Skeletal muscle tissue (tissue), 4 donors: Measurements from ENCODE around the gene TMEM260. TPM values are rescaled to one million over a fixed set of nuclear protein-coding genes. Genes with fewer than 3 reads are reported as not detected.

Source experiments
- H3K27ac ChIP-seq: one replicate; pipeline ENCODE4 v1.7.0; 2013; ENCODE audit warnings: mild to moderate bottlenecking, low read depth, low read length, inconsistent platforms
- H3K27me3 ChIP-seq, 3 donors: one replicate each; pipeline ENCODE4 v1.7.0; 2013; ENCODE audit warnings: low read length in 3 of 3; ENCODE audit not compliant: control insufficient read depth in 3 of 3, insufficient read depth in 3 of 3
- H3K36me3 ChIP-seq, 3 donors: one replicate each; pipeline ENCODE4 v1.7.0; 2013; ENCODE audit warnings: low read length in 3 of 3; ENCODE audit not compliant: control insufficient read depth in 3 of 3, insufficient read depth in 3 of 3
- H3K4me1 ChIP-seq, 3 donors: one replicate each; pipeline ENCODE4 v1.7.0; 2013; ENCODE audit warnings: low read length in 3 of 3, mild to moderate bottlenecking in 3 of 3; ENCODE audit not compliant: control insufficient read depth in 3 of 3, insufficient read depth in 3 of 3
- H3K4me3 ChIP-seq, 3 donors: one replicate each; pipeline ENCODE4 v1.7.0; 2013; ENCODE audit warnings: low read length in 3 of 3
- H3K9ac ChIP-seq, 3 donors: one replicate each; pipeline ENCODE4 v1.7.0; 2013; ENCODE audit warnings: low read length in 3 of 3, mild to moderate bottlenecking in 3 of 3, moderate library complexity in 2 of 3, low read depth in 1 of 3
- H3K9me3 ChIP-seq, 3 donors: one replicate each; pipeline ENCODE4 v1.7.0; 2013; ENCODE audit warnings: low read length in 3 of 3; ENCODE audit not compliant: control insufficient read depth in 3 of 3
- total RNA-seq: library from RNA; depleted of rRNA; stranded (reverse); fragments of >200 nt; gene quantifications from one replicate; pipeline ENCODE4 v1.2.3, GENCODE V29; 2014
- donor health status: Osteomylitis.

Gene TMEM260
- total RNA-seq, 1 donor from 2014 or later = 13.0 TPM

DNA sequence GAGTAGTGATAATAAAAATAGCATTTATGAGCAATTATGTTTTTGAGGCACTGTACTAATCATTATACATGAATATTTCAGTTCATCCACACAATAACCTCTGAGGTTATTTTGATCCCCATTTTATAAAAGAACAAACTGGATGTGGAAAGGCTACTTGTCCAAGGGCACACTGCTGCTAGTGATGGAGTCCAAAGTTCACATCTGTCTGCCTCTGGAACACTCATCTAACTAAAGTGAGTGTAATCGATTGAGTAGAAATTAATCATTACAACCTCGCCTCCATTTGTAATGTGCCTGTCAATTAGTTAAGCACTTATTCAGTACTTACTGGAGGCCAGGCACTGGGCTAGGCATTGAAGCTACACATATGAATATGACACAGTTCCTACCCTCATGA, 55.4 kb downstream of the TMEM260 start:
- Histone ChIP-seq H3K36me3 (peaks cover 32 to 60% (median 41%) of the 10 kb centered on the region in 3 donors), H3K27ac (no peak overlapping the region)

DNA sequence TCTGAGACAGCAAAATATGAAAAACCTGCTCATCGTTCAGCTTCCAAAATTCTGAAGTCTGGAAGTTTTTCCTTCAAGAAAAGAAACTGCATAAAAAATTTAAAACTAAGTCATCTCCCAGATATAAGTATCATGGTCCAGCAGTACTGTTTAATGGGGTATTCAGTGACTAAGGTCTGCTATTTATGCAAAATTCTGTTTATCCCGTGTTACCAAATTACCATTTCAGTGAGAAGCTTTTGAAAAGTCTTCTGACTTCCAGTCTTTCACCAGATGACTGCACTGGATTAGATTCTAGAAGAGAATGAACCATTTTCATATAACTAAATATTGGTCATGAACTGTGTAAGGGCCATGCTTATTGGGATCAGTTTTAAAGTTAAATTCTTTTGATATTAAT, 67.9 kb downstream of the TMEM260 start:
- Histone ChIP-seq H3K36me3 (peaks cover 0 to 10% (median 0%) of the 10 kb centered on the region in 3 donors), H3K9ac (no peak overlapping the region), H3K27me3 (no peaks in the 10 kb centered on the region), H3K4me1 (no peaks in the 10 kb centered on the region), H3K9me3 (no peaks in the 10 kb centered on the region), H3K27ac (no peak overlapping the region), H3K4me3 (no peak overlapping the region)

More for the DNA sequence above, 55.4 kb downstream of the TMEM260 start:
- H3K4me1 ChIP-seq = no peaks in the 10 kb centered on the region
- peaks cover 0 to 4% (median 1%) of the 10 kb centered on the region in 3 donors for H3K9me3 ChIP-seq
- H3K4me3 ChIP-seq = no peak overlapping the region
- no peaks in the 10 kb centered on the region for H3K27me3 ChIP-seq
- no peak overlapping the region for H3K9ac ChIP-seq

GRCh38 chr14:56648508-56649301, 69.1 kb downstream of the TMEM260 start:
- Histone ChIP-seq H3K9me3 (no peaks in the 10 kb centered on the region), H3K9ac (no peak overlapping the region), H3K4me3 (no peak overlapping the region), H3K27me3 (no peaks in the 10 kb centered on the region), H3K36me3 (peaks cover 0 to 10% (median 0%) of the 10 kb centered on the region in 3 donors), H3K4me1 (no peaks in the 10 kb centered on the region), H3K27ac (no peak overlapping the region)

DNA sequence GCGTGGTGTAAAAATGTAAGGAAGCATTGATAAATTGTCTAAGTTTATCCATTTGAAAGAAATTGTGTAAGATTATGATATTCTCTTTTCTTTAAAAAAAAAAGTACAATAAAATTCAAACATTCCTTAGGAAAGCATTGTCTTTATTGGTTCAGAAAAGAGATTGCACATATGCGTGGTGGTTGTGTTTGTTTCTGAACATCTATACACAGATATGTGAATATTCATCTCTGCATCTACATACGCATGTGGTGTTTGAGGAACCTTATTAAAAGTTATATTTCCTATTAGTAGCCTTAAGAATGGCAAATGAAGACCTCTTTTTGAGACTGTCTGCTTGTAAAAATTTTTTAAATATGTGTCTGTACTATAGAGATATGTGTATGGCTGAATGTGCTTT, 69.8 kb downstream of the TMEM260 start:
- no peaks in the 10 kb centered on the region for H3K4me1 ChIP-seq
- H3K27ac ChIP-seq = no peak overlapping the region
- H3K9ac ChIP-seq = no peak overlapping the region
- peaks cover 0 to 10% (median 0%) of the 10 kb centered on the region in 3 donors for H3K36me3 ChIP-seq
- no peaks in the 10 kb centered on the region for H3K27me3 ChIP-seq
- H3K4me3 ChIP-seq = no peak overlapping the region
- no peaks in the 10 kb centered on the region for H3K9me3 ChIP-seq

GRCh38 chr14:56650048-56650447, 70.5 kb downstream of the TMEM260 start:
- Histone ChIP-seq H3K9ac (no peak overlapping the region), H3K9me3 (no peaks in the 10 kb centered on the region), H3K27ac (no peak overlapping the region), H3K4me1 (no peaks in the 10 kb centered on the region), H3K27me3 (no peaks in the 10 kb centered on the region), H3K4me3 (no peak overlapping the region), H3K36me3 (peaks cover 0 to 10% (median 0%) of the 10 kb centered on the region in 3 donors)

GRCh38 chr14:56650979-56651378, 71.4 kb downstream of the TMEM260 start:
- Histone ChIP-seq H3K27me3 (no peaks in the 10 kb centered on the region), H3K9me3 (no peaks in the 10 kb centered on the region), H3K36me3 (peaks cover 0 to 10% (median 0%) of the 10 kb centered on the region in 3 donors), H3K27ac (no peak overlapping the region), H3K4me3 (no peak overlapping the region), H3K9ac (no peak overlapping the region), H3K4me1 (no peaks in the 10 kb centered on the region)

- Histone ChIP-seq H3K36me3 (no peaks in the 10 kb centered on the region), H3K4me1 (no peaks in the 10 kb centered on the region), H3K27ac (no peak overlapping the region), H3K4me3 (no peak overlapping the region), H3K9ac (no peak overlapping the region), H3K9me3 (no peaks in the 10 kb centered on the region), H3K27me3 (no peaks in the 10 kb centered on the region)
Observed at GRCh38 chr14:56657604-56658003, 78.0 kb downstream of the TMEM260 start.

- Histone ChIP-seq H3K9me3 (no peaks in the 10 kb centered on the region), H3K27ac (no peak overlapping the region), H3K36me3 (no peaks in the 10 kb centered on the region), H3K4me1 (no peaks in the 10 kb centered on the region), H3K9ac (no peak overlapping the region), H3K27me3 (no peaks in the 10 kb centered on the region), H3K4me3 (no peak overlapping the region)
Observed at GRCh38 chr14:56659378-56659777, 79.8 kb downstream of the TMEM260 start.

DNA sequence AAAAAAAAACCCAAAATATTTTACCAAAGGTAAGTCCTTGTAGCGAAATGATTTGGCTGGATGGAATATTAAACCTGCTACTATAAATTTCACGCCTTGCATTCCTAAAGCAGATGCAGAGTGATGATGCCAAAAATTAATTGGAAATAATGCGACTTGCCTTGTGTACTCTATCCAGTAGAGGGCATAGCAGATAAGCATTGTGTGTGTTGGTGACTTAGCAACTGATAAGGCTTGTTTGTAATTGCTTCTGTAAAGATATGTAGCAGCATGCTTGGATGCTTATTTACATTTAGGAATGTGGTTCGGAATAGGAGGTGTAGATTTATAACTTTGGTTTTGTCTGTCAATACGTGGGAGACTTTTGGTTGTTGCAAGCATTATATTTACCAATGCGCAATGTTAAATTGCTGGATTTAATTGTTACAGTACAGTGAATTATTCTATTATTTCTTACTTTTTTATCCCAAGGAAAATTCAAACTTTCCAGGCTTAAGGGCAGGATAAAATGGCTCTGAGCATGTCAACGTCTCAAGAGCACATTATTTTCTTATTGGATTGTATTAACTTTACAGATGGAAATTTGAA, 80.5 kb downstream of the TMEM260 start:
- Histone ChIP-seq H3K36me3 (no peaks in the 10 kb centered on the region), H3K9me3 (no peaks in the 10 kb centered on the region), H3K4me3 (no peak overlapping the region), H3K9ac (no peak overlapping the region), H3K27me3 (no peaks in the 10 kb centered on the region), H3K27ac (no peak overlapping the region), H3K4me1 (no peaks in the 10 kb centered on the region)

DNA sequence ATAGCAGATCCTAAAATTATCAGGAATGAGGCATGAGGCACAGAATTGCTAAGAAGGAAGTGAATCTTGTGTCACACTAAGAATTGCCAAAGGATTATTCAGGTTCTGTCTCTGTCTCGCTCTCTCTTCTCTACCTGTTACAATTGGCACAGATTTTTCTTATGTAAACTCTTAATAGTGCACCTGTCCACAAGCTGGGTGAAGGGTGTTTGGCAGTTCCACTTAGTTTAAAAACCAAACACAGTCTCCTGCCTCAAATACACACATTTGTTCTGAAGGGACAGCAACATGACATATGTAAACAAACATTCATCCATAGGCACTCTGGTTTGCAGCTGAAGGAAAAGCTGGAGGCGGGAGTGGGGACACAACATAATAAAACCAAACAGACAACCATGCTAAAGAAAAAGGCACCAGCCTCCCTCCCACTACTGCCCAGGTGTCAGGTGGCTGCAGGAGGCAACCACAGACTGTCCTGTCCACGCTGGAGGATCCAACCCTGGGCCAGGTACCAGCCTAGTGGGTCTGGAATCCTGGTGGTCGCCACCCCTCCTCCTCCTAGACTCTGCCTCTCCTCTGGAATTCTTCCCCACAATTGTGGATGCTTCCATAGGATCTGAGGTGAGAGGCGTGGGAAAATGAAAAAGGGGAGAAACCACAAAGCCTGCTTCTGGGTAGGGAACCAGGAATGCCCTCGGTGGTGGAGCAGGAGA, 81.2 kb downstream of the TMEM260 start:
- H3K27me3 ChIP-seq = no peaks in the 10 kb centered on the region
- no peaks in the 10 kb centered on the region for H3K9me3 ChIP-seq
- no peak overlapping the region for H3K9ac ChIP-seq
- no peaks in the 10 kb centered on the region for H3K4me1 ChIP-seq
- no peak overlapping the region for H3K27ac ChIP-seq
- no peak overlapping the region for H3K4me3 ChIP-seq
- H3K36me3 ChIP-seq = no peaks in the 10 kb centered on the region
